K562 (cell line): ENCODE data around the gene CHD2. TPM values are rescaled to one million over a fixed set of nuclear protein-coding genes. Genes with fewer than 3 reads are reported as not detected.

Source experiments
- ATAC-seq: fragments of 200-7000 bp; cut with Tn5 transposase; 3 replicates; pipeline ENCODE4 v1.9.1; 2020; ENCODE audit warnings: moderate library complexity
- BruUV-seq: library from RNA; stranded (reverse); fragments of 400-500 nt; replicated peaks from 2 replicates; lab custom pipeline; 2021; lab: Mats Ljungman, UMichigan
- CTCF ChIA-PET: fragments of 300-600 bp; formaldehyde crosslinking; extraction: SDS; loops from one replicate; lab custom pipeline; 2021; ENCODE audit warnings: low intra/inter-chr PET ratio; lab: Yijun Ruan, JAX
- POLR2A ChIA-PET: fragments of 300-600, 350-650 bp; sonication (Branson Sonifier 250); formaldehyde crosslinking; extraction: SDS; loops from one replicate; lab custom pipeline; 2021; ENCODE audit warnings: antibody characterized with exemption, inconsistent platforms; lab: Yijun Ruan, JAX
- DNase-seq, 4 experiments: peaks; one replicate each; pipeline versions ENCODE4 v3.0.0 to v3.0.0-alpha.2; 2011 to 2018; ENCODE audit warnings: low spot score in 3 of 4, mixed read lengths in 3 of 4; ENCODE audit errors: extremely low read depth in 1 of 4
- FAIRE-seq: peaks from 2 replicates; lab custom pipeline; 2011; peaks lifted over from hg19 to GRCh38; lab: Jason Lieb, UNC
- H2AFZ ChIP-seq: 2 replicates; pipeline ENCODE4 v1.6.0; 2011; ENCODE audit warnings: low read depth, low read length, control low read depth, inconsistent platforms
- H3K27ac ChIP-seq: fragments of 200-600 bp; 3 replicates; pipeline ENCODE4 v1.8.0; 2011; ENCODE audit warnings: low read depth, mild to moderate bottlenecking, control low read depth, inconsistent platforms, low read length, moderate library complexity, mixed read lengths; ENCODE audit errors: extremely low read depth
- H3K27me3 ChIP-seq, 2 experiments: fragments of 300-600 bp in 1 of 2; 2 replicates in 1 of 2; 3 replicates in 1 of 2; pipeline versions ENCODE4 v1.6.0 to v1.8.0; 2011; ENCODE audit warnings: inconsistent platforms in 2 of 2, low read length in 2 of 2, mild to moderate bottlenecking in 1 of 2, mixed read lengths in 1 of 2, moderate library complexity in 1 of 2; ENCODE audit not compliant: control insufficient read depth in 2 of 2, insufficient read depth in 2 of 2
- H3K36me3 ChIP-seq: fragments of 300-600 bp; 3 replicates; pipeline ENCODE4 v1.8.0; 2011; ENCODE audit warnings: mild to moderate bottlenecking, low read length, inconsistent platforms; ENCODE audit not compliant: control insufficient read depth, insufficient read depth
- H3K4me1 ChIP-seq, 2 experiments: fragments of 200-600 bp in 1 of 2; replicated peaks in 1 of 2; 2 replicates in 1 of 2; 3 replicates in 1 of 2; pipeline versions ENCODE4 v1.5.1 to v1.8.0; 2011; ENCODE audit warnings: inconsistent platforms in 2 of 2, low read length in 2 of 2, mild to moderate bottlenecking in 1 of 2, mixed read lengths in 1 of 2, moderate library complexity in 1 of 2; ENCODE audit not compliant: control insufficient read depth in 2 of 2, insufficient read depth in 2 of 2
- H3K4me2 ChIP-seq: 2 replicates; pipeline ENCODE4 v1.6.1; 2011; ENCODE audit warnings: low read length, control low read depth, inconsistent platforms, mixed read lengths; ENCODE audit not compliant: insufficient read depth
- H3K4me3 ChIP-seq: fragments of 200-600 bp; sonication (generic), shearing (Covaris generic); 2 replicates; pipeline ENCODE4 v1.5.1; 2016; ENCODE audit warnings: control low read depth, inconsistent platforms
- H3K79me2 ChIP-seq: fragments of 200-600 bp; 3 replicates; pipeline ENCODE4 v1.8.0; 2011; ENCODE audit warnings: low read length, inconsistent platforms; ENCODE audit not compliant: control insufficient read depth, insufficient read depth
- H3K9ac ChIP-seq, 2 experiments: 2 replicates each; pipeline versions ENCODE4 v1.6.0 to v1.6.1; 2011; ENCODE audit warnings: low read depth in 2 of 2, low read length in 2 of 2, control low read depth in 1 of 2, inconsistent platforms in 1 of 2, mild to moderate bottlenecking in 1 of 2, mixed read lengths in 1 of 2; ENCODE audit not compliant: insufficient read depth in 1 of 2
- H3K9me1 ChIP-seq: one replicate; pipeline ENCODE4 v1.6.0; 2011; ENCODE audit warnings: inconsistent platforms, mild to moderate bottlenecking, low read length, moderate library complexity; ENCODE audit not compliant: control insufficient read depth, insufficient read depth
- H3K9me3 ChIP-seq: replicated peaks from 2 replicates; pipeline ENCODE4 v1.5.1; 2011; ENCODE audit warnings: low read depth, low read length, inconsistent platforms; ENCODE audit not compliant: control insufficient read depth, insufficient read depth
- H4K20me1 ChIP-seq: replicated peaks from 2 replicates; pipeline ENCODE4 v1.6.1; 2011; ENCODE audit warnings: low read length, inconsistent platforms, mixed read lengths; ENCODE audit not compliant: control insufficient read depth, insufficient read depth
- CTBP1 ChIP-seq: fragments of 450-650 bp; IDR thresholded peaks from 2 replicates; pipeline ENCODE4 v1.6.1; 2016; ENCODE audit warnings: borderline replicate concordance
- HCFC1 ChIP-seq: IDR thresholded peaks from 2 replicates; pipeline ENCODE4 v1.6.1; 2012; ENCODE audit warnings: low read depth, low read length, improper control_type of control experiment
- ILF3 ChIP-seq: fragments of 450-650 bp; IDR thresholded peaks from 2 replicates; pipeline ENCODE4 v1.6.1; 2018; ENCODE audit warnings: antibody characterized with exemption, mild to moderate bottlenecking, moderate library complexity, borderline replicate concordance
- KHSRP ChIP-seq: fragments of 450-650 bp; IDR thresholded peaks from 2 replicates; pipeline ENCODE4 v1.6.1; 2017
- OTX1 ChIP-seq: fragments of 450-650 bp; formaldehyde crosslinking; IDR thresholded peaks from 2 replicates; pipeline ENCODE4 v1.4.0; 2022; ENCODE audit warnings: mild to moderate bottlenecking
- SRSF3 ChIP-seq: fragments of 200-400 bp; formaldehyde crosslinking; IDR thresholded peaks from 2 replicates; pipeline ENCODE4 v1.6.1; 2016; ENCODE audit warnings: mild to moderate bottlenecking, low read length, moderate library complexity; ENCODE audit not compliant: insufficient read depth
- ZNF764 ChIP-seq: fragments of 250-450 bp; sonication (Bioruptor Pico); IDR thresholded peaks from 2 replicates; pipeline ENCODE4 v1.4.0; 2020; ENCODE audit warnings: low read depth, mild to moderate bottlenecking, moderate library complexity
- WGBS: fragments of 100-300 bp; shearing (Covaris generic); methylation state at CpG from one replicate; pipeline ENCODE4 v1.1.6; 2016; ENCODE audit warnings: low coverage, mixed read lengths; ENCODE audit not compliant: insufficient coverage; ENCODE audit errors: missing lambda C conversion rate; 5-methylcytosine and 5-hydroxymethylcytosine counted together
- in situ Hi-C: fragments of 300-500 bp; cut with MboI; formaldehyde crosslinking; loops from 4 replicates; pipeline ENCODE4 v1.15.0; 2018; ENCODE audit warnings: inconsistent platforms, mixed read lengths
- intact Hi-C: fragments of 100-400 bp; cut with micrococcal nuclease; formaldehyde crosslinking; loops from 2 replicates; pipeline ENCODE4 v1.14.2; 2022
- polyA plus RNA-seq, 8 experiments: library from polyadenylated mRNA; depleted of rRNA in 4 of 8; stranded (reverse) in 5 of 8; unstranded in 3 of 8; fragments of >200 nt; fragmentation: Nextera tagmentation in 2 of 8; fragmentation: Illumina TruSeq in 1 of 8; extraction: Ambion mirVana in 2 of 8; extraction: Trizol in 1 of 8; gene quantifications; 2 replicates each; pipeline versions ENCODE4 v1.2.1 to v1.2.3, GENCODE V29; 2011 to 2014; ENCODE audit warnings: inconsistent platforms in 1 of 8, missing spikeins in 1 of 8
- total RNA-seq, 7 experiments: library from RNA; depleted of rRNA in 6 of 7; stranded (reverse); fragments of >200 nt in 6 of 7; fragmentation: Illumina TruSeq in 2 of 7; extraction: Trizol in 2 of 7; gene quantifications; 2 replicates each; pipeline versions ENCODE4 v1.2.1 to v1.2.3, GENCODE V29; 2011 to 2021; ENCODE audit warnings: low replicate concordance in 1 of 7
- TF ChIP-seq, protein P1 (sequence below): sonication (generic); formaldehyde crosslinking; IDR thresholded peaks from 2 replicates; pipeline ENCODE4 v1.8.0; 2022; ENCODE audit warnings: missing genetic modification reagents, mild to moderate bottlenecking, moderate library complexity, borderline replicate concordance
- TF ChIP-seq, protein P2 (sequence below), 2 experiments: fragments of 150-350 bp in 1 of 2; IDR thresholded peaks; 2 replicates each; pipeline ENCODE4 v1.6.1; 2012 to 2016; ENCODE audit warnings: low read depth in 2 of 2, low read length in 2 of 2, mild to moderate bottlenecking in 1 of 2, moderate library complexity in 1 of 2
- TF ChIP-seq, protein P3 (sequence below): fragments of 250-450 bp; sonication (Bioruptor Pico); IDR thresholded peaks from 2 replicates; pipeline ENCODE4 v1.4.0; 2020
- TF ChIP-seq, protein P4 (sequence below): fragments of 250-450 bp; sonication (Bioruptor Pico); IDR thresholded peaks from 2 replicates; pipeline ENCODE4 v1.8.0; 2021; ENCODE audit warnings: mild to moderate bottlenecking, moderate library complexity

CHD2 gene
- total and polyA plus RNA-seq, 9 of the 15 experiments (the other 6 are each of a cell fraction or from before 2014, with no cell fraction given): 38.9 to 70.8 (median 56.2) TPM

DNA sequence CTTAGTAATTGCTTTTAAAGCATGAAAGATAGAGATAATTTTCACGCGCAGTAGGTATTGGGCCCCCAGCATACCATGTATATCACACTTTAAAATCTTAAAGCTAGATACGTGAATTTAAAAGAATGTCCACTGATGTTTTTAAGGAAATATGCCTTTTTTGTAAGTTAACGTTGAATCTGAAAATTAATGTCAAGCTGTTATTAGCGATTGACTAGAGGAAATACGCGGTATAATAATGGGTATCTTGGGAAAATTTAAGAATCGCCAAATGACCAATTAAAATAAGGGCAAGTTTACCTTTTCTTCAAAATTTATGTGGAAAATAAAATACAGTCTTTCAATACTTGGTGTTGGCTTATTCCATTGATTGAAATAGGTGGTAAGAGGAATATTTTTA lies 13.3 kb upstream of the CHD2 start:
- Histone ChIP-seq H3K9me1 (no peaks in the 10 kb centered on the region), H3K4me1 (peaks cover 0 to 1% of the 10 kb centered on the region in 2 experiments; a peak in 2 of 5 replicates), H3K79me2 (peaks cover 94% of the 10 kb centered on the region), H3K36me3 (peaks cover 79% of the 10 kb centered on the region), H4K20me1 (no peaks in the 10 kb centered on the region), H3K27me3 (no peaks in the 10 kb centered on the region), H2AFZ (no peak overlapping the region), H3K9me3 (no peaks in the 10 kb centered on the region), H3K9ac (no peak overlapping the region), H3K4me3 (no peak overlapping the region), H3K27ac (no peak overlapping the region), H3K4me2 (0 out of 2 replicates have a peak overlapping the region, but pooled peaks have one; percentile 1)
- 80% methylated on average over 8 of the region's 8 CpGs for WGBS
- no TSS peak for BruUV-seq
- intact Hi-C loops (no loop called here), in situ Hi-C loops (no loop called here)
- TF ChIP-seq, protein P1, sequence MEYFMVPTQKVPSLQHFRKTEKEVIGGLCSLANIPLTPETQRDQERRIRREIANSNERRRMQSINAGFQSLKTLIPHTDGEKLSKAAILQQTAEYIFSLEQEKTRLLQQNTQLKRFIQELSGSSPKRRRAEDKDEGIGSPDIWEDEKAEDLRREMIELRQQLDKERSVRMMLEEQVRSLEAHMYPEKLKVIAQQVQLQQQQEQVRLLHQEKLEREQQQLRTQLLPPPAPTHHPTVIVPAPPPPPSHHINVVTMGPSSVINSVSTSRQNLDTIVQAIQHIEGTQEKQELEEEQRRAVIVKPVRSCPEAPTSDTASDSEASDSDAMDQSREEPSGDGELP (CRISPR knock-in tag): no peak
- TF ChIP-seq, protein P2, sequence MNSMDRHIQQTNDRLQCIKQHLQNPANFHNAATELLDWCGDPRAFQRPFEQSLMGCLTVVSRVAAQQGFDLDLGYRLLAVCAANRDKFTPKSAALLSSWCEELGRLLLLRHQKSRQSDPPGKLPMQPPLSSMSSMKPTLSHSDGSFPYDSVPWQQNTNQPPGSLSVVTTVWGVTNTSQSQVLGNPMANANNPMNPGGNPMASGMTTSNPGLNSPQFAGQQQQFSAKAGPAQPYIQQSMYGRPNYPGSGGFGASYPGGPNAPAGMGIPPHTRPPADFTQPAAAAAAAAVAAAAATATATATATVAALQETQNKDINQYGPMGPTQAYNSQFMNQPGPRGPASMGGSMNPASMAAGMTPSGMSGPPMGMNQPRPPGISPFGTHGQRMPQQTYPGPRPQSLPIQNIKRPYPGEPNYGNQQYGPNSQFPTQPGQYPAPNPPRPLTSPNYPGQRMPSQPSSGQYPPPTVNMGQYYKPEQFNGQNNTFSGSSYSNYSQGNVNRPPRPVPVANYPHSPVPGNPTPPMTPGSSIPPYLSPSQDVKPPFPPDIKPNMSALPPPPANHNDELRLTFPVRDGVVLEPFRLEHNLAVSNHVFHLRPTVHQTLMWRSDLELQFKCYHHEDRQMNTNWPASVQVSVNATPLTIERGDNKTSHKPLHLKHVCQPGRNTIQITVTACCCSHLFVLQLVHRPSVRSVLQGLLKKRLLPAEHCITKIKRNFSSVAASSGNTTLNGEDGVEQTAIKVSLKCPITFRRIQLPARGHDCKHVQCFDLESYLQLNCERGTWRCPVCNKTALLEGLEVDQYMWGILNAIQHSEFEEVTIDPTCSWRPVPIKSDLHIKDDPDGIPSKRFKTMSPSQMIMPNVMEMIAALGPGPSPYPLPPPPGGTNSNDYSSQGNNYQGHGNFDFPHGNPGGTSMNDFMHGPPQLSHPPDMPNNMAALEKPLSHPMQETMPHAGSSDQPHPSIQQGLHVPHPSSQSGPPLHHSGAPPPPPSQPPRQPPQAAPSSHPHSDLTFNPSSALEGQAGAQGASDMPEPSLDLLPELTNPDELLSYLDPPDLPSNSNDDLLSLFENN (IDR thresholded peaks at IDR 0.05; ENCODE audit: low read depth in 2 of 2, low read length in 2 of 2): no peak
- TF ChIP-seq, protein P3, sequence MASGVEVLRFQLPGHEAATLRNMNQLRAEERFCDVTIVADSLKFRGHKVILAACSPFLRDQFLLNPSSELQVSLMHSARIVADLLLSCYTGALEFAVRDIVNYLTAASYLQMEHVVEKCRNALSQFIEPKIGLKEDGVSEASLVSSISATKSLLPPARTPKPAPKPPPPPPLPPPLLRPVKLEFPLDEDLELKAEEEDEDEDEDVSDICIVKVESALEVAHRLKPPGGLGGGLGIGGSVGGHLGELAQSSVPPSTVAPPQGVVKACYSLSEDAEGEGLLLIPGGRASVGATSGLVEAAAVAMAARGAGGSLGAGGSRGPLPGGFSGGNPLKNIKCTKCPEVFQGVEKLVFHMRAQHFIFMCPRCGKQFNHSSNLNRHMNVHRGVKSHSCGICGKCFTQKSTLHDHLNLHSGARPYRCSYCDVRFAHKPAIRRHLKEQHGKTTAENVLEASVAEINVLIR (CRISPR knock-in tag): no peak
- TF ChIP-seq ILF3 (0 out of 2 replicates have a peak, but pooled peaks have one; percentile 36), ZNF764 (no peak), SRSF3 (no peak), OTX1 (no peak), KHSRP (0 out of 2 replicates have a peak, but pooled peaks have one; percentile 7), HCFC1 (no peak), CTBP1 (no peak)
- TF ChIP-seq, protein P4, sequence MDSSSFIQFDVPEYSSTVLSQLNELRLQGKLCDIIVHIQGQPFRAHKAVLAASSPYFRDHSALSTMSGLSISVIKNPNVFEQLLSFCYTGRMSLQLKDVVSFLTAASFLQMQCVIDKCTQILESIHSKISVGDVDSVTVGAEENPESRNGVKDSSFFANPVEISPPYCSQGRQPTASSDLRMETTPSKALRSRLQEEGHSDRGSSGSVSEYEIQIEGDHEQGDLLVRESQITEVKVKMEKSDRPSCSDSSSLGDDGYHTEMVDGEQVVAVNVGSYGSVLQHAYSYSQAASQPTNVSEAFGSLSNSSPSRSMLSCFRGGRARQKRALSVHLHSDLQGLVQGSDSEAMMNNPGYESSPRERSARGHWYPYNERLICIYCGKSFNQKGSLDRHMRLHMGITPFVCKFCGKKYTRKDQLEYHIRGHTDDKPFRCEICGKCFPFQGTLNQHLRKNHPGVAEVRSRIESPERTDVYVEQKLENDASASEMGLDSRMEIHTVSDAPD (CRISPR knock-in tag): no peak
- POLR2A ChIA-PET: interaction anchor here (0.7 to 9.6 kb wide), 5 partner anchors 8 to 122 kb away, joined by 3 to 69 read pairs (median 4); partner anchors contain the start of gene CHD2
- ATAC-seq (no peak), DNase-seq (no peak), FAIRE-seq (no peak)
- CTCF ChIA-PET: no interaction called here
